Activated CD8-positive, alpha-beta T cell treated with anti-CD3 and anti-CD28 coated beads, Interleukin-2, amount 10 ng/mL, durations not matched to agents 7 days and 5 days (primary cell): ENCODE data around the gene TRIM10. TPM values are rescaled to one million over a fixed set of nuclear protein-coding genes. Genes with fewer than 3 reads are reported as not detected.

Experiments used
- ATAC-seq: fragments of 150-1000 bp; cut with Tn5 transposase; one replicate; pipeline ENCODE4 v1.10.0; 2021; ENCODE audit warnings: moderate library complexity
- CTCF ChIA-PET: fragments of 350-600 bp; sonication (Branson Sonifier 250); formaldehyde crosslinking; loops from one replicate; lab custom pipeline; 2021; ENCODE audit warnings: antibody characterized with exemption; lab: Charles Lee
- POLR2A ChIA-PET: fragments of 350-600 bp; sonication (Branson Sonifier 250); formaldehyde crosslinking; loops from one replicate; lab custom pipeline; 2021; ENCODE audit warnings: antibody characterized with exemption; lab: Charles Lee
- DNase-seq: peaks from one replicate; pipeline ENCODE4 v3.0.0-alpha.2; 2020
- H3K27ac Mint-ChIP-seq: one replicate; pipeline ENCODE4 v1.8.0; 2021; ENCODE audit warnings: mild to moderate bottlenecking, mixed read lengths
- H3K27me3 Mint-ChIP-seq: one replicate; pipeline ENCODE4 v1.8.0; 2021; ENCODE audit warnings: low read depth, mixed read lengths
- H3K36me3 Mint-ChIP-seq: one replicate; pipeline ENCODE4 v1.8.0; 2021; ENCODE audit warnings: low read depth, mixed read lengths
- H3K4me1 Mint-ChIP-seq: one replicate; pipeline ENCODE4 v1.8.0; 2021; ENCODE audit warnings: low read depth, mixed read lengths
- H3K4me3 Mint-ChIP-seq: one replicate; pipeline ENCODE4 v1.8.0; 2021; ENCODE audit warnings: mild to moderate bottlenecking, mixed read lengths
- H3K9me3 Mint-ChIP-seq: one replicate; pipeline ENCODE4 v1.8.0; 2022; ENCODE audit warnings: mixed read lengths; ENCODE audit not compliant: insufficient read depth
- total RNA-seq, 2 experiments: library from RNA; stranded (reverse); gene quantifications; one replicate each; pipeline ENCODE4 v1.2.3, GENCODE V29; 2021

Gene TRIM10
- total RNA-seq, 2 experiments from 2014 or later = not detected

GRCh38 chr6:30194797-30195690, 34.0 kb upstream of the TRIM10 start:
- ChIA-PET CTCF (interaction anchor here (1.2 to 1.3 kb wide), 2 partner anchors 24 to 347 kb away, joined by 4 to 5 read pairs; no protein-coding TSS in a partner anchor), POLR2A (interaction anchor here (2.7 kb wide), 1 partner anchor 12 kb away, joined by 8 read pairs; no protein-coding TSS in a partner anchor)
- peak; percentile 16 for DNase-seq
- H3K4me3 Mint-ChIP-seq = no peak overlapping the region
- peaks cover 4% of the 10 kb centered on the region for H3K4me1 Mint-ChIP-seq
- H3K27me3 Mint-ChIP-seq = no peaks in the 10 kb centered on the region
- peak overlapping the region; percentile 25 for H3K27ac Mint-ChIP-seq
- peaks cover 61% of the 10 kb centered on the region for H3K36me3 Mint-ChIP-seq
- no peaks in the 10 kb centered on the region for H3K9me3 Mint-ChIP-seq
- ATAC-seq = no peak

DNA sequence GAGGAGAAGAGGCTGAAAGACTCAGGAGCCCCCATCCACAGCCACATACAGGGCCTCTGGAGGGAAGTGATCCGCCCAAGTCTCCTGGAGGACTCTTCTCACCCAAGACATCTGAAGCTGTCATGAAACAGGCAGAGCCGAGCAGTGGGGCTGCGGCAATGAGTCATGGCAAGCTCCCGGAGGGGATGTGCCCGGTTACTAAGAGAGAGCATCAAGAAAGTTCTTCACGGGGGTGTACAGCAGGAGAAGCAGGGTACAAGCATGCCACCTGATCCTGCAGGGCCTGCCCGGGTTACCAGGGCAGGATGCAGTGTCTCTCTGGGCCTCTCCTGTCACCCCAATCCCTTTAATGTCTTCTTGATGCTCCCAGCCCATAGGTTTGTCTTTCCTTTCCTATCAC, 31.1 kb upstream of the TRIM10 start:
- CTCF ChIA-PET = interaction anchor here (2.1 kb wide), 1 partner anchor 27 kb away, joined by 4 read pairs; no protein-coding TSS in a partner anchor
- POLR2A ChIA-PET = interaction anchor here (1.2 kb wide), 1 partner anchor 152 kb away, joined by 4 read pairs; no protein-coding TSS in a partner anchor
- ATAC-seq = no peak
- H3K27ac Mint-ChIP-seq = no peak overlapping the region
- H3K4me1 Mint-ChIP-seq = no peaks in the 10 kb centered on the region
- no peak for DNase-seq
- H3K36me3 Mint-ChIP-seq = peaks cover 61% of the 10 kb centered on the region
- no peaks in the 10 kb centered on the region for H3K27me3 Mint-ChIP-seq
- H3K9me3 Mint-ChIP-seq = no peaks in the 10 kb centered on the region
- H3K4me3 Mint-ChIP-seq = no peak overlapping the region

- no peak overlapping the region for H3K27ac Mint-ChIP-seq
- H3K4me1 Mint-ChIP-seq = no peaks in the 10 kb centered on the region
- H3K36me3 Mint-ChIP-seq = peaks cover 61% of the 10 kb centered on the region
Measured at GRCh38 chr6:30188541-30188940, 27.5 kb upstream of the TRIM10 start.

DNA sequence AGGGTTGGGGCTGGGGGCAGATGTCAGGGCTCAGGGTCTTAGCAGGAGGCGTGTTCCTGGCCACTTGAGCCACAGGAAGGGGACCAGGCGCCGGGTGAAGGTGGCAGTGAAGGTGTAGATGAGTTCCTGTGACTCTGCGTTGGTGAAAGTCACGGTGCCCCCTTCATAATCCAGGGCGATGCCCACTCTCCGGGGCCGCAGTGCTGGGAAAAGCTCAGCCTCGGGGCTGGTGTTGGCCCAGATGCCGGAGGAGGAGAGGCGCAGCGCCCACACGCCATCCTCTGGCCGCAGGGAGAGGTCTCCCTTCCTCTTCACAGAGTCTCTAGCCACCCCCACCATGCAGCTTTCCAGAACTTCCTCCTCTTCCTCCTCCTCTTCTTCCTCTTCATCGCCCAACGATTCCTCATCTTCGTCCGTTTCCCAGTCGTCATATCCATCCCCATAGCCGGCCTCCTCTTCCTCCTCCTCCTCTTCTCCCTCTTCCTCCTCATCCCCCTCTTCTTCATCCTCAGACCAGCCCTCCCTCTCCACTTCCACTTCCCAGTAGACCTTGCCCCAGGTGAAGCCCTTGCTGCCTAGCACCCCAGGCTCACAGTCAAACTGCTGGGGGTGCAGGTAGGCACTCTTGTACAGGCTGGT, 25.0 kb upstream of the TRIM10 start:
- ATAC-seq = no peak
- DNase-seq = no peak
- no peaks in the 10 kb centered on the region for H3K4me1 Mint-ChIP-seq
- CTCF ChIA-PET = no interaction called here
- POLR2A ChIA-PET = no interaction called here
- H3K36me3 Mint-ChIP-seq = peaks cover 54% of the 10 kb centered on the region
- peaks cover 1% of the 10 kb centered on the region for H3K9me3 Mint-ChIP-seq
- H3K27me3 Mint-ChIP-seq = peaks cover 1% of the 10 kb centered on the region
- no peak overlapping the region for H3K27ac Mint-ChIP-seq
- no peak overlapping the region for H3K4me3 Mint-ChIP-seq

More at GRCh38 chr6:30188541-30188940, 27.5 kb upstream of the TRIM10 start:
- ChIA-PET CTCF (no interaction called here), POLR2A (interaction anchor here (0.6 kb wide), 1 partner anchor 404 kb away, joined by 3 read pairs; no protein-coding TSS in a partner anchor)
- no peaks in the 10 kb centered on the region for H3K27me3 Mint-ChIP-seq
- no peaks in the 10 kb centered on the region for H3K9me3 Mint-ChIP-seq
- DNase-seq (no peak), ATAC-seq (no peak)
- no peak overlapping the region for H3K4me3 Mint-ChIP-seq

- DNase-seq = no peak
- Mint-ChIP-seq H3K4me3 (no peak overlapping the region), H3K36me3 (peaks cover 40% of the 10 kb centered on the region), H3K27me3 (peaks cover 7% of the 10 kb centered on the region), H3K9me3 (peaks cover 10% of the 10 kb centered on the region), H3K27ac (no peak overlapping the region), H3K4me1 (no peaks in the 10 kb centered on the region)
- ATAC-seq = no peak
- CTCF ChIA-PET = no interaction called here
- POLR2A ChIA-PET = no interaction called here
Measured at GRCh38 chr6:30184417-30185031, 23.5 kb upstream of the TRIM10 start.

DNA sequence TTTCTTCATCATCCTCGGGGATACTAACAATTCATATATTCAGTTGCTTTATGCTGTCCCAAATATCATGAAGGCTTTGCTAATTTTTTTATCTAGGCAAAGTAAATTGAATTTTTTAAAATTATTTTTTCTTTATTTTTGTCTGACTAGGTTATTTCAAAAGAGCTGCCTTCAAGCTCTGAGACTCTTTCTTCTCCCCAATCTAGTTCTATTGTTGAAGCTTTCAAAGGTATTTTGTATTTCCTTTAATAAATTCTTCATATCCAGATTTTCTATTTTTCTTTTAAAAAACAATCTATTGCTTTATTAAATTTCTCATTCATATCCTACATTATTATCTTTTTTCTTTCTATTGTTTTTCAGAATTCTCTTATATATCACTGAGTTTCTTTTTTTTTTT, 19.1 kb upstream of the TRIM10 start:
- DNase-seq = no peak
- no peak for ATAC-seq
- no peak overlapping the region for H3K4me3 Mint-ChIP-seq
- CTCF ChIA-PET = no interaction called here
- POLR2A ChIA-PET = no interaction called here
- peaks cover 41% of the 10 kb centered on the region for H3K27me3 Mint-ChIP-seq
- no peaks in the 10 kb centered on the region for H3K4me1 Mint-ChIP-seq
- H3K9me3 Mint-ChIP-seq = peaks cover 18% of the 10 kb centered on the region
- H3K27ac Mint-ChIP-seq = no peak overlapping the region
- H3K36me3 Mint-ChIP-seq = peaks cover 11% of the 10 kb centered on the region

GRCh38 chr6:30178837-30179236, 17.8 kb upstream of the TRIM10 start:
- DNase-seq = no peak
- ATAC-seq = no peak
- H3K9me3 Mint-ChIP-seq = peaks cover 18% of the 10 kb centered on the region
- CTCF ChIA-PET = no interaction called here
- H3K27me3 Mint-ChIP-seq = peaks cover 50% of the 10 kb centered on the region
- POLR2A ChIA-PET = no interaction called here
- no peaks in the 10 kb centered on the region for H3K4me1 Mint-ChIP-seq
- no peak overlapping the region for H3K4me3 Mint-ChIP-seq
- H3K27ac Mint-ChIP-seq = no peak overlapping the region
- H3K36me3 Mint-ChIP-seq = no peaks in the 10 kb centered on the region

DNA sequence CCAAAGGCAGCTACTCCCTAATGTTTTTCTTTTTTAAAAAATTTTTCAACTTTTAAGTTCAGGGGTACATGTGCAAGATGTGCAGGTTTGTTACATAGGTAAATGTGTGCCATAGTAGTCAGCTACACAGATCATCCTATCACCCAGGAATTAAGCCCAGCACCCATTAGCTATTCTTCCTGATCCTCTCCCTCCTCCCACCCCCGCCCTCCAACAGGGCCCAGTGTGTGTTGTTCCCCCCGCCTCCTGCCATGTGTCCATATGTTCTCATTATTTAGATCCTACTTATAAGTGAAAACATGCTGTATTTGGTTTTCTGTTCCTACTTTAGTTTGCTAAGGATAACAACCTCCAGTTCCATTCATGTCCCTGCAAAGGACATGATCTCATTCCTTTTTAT, 14.8 kb upstream of the TRIM10 start:
- H3K27me3 Mint-ChIP-seq = peaks cover 68% of the 10 kb centered on the region
- H3K27ac Mint-ChIP-seq = no peak overlapping the region
- CTCF ChIA-PET = no interaction called here
- H3K9me3 Mint-ChIP-seq = peaks cover 14% of the 10 kb centered on the region
- no peaks in the 10 kb centered on the region for H3K36me3 Mint-ChIP-seq
- ATAC-seq = no peak
- no peak overlapping the region for H3K4me3 Mint-ChIP-seq
- POLR2A ChIA-PET = no interaction called here
- H3K4me1 Mint-ChIP-seq = peaks cover 9% of the 10 kb centered on the region
- DNase-seq = no peak

DNA sequence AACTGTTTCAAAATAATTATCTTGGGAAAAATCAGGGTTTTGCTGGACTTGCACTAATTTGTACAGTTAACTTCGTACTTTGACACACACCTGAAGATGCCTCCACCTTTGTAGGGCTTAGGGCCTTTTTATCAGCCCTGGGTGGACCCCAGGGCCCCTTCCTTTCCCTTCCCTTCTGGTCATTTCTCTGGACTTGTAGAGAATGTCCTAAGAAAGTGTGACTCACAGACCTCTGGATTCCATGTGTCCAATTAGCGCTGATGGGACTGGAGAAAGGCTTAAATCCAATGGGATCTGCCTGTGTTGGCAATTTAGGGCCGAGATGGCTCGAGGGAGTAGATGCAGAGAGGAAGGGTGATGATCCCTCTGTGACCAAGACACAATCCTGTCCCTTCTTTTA, 11.7 kb upstream of the TRIM10 start:
- CTCF ChIA-PET = interaction anchor here (1.1 kb wide), 1 partner anchor 70 kb away, joined by 6 read pairs; no protein-coding TSS in a partner anchor
- Mint-ChIP-seq H3K27me3 (peaks cover 68% of the 10 kb centered on the region), H3K27ac (no peak overlapping the region), H3K4me3 (no peak overlapping the region), H3K4me1 (peaks cover 18% of the 10 kb centered on the region), H3K36me3 (no peaks in the 10 kb centered on the region), H3K9me3 (no peaks in the 10 kb centered on the region)
- no peak for ATAC-seq
- no peak for DNase-seq
- POLR2A ChIA-PET = no interaction called here

DNA sequence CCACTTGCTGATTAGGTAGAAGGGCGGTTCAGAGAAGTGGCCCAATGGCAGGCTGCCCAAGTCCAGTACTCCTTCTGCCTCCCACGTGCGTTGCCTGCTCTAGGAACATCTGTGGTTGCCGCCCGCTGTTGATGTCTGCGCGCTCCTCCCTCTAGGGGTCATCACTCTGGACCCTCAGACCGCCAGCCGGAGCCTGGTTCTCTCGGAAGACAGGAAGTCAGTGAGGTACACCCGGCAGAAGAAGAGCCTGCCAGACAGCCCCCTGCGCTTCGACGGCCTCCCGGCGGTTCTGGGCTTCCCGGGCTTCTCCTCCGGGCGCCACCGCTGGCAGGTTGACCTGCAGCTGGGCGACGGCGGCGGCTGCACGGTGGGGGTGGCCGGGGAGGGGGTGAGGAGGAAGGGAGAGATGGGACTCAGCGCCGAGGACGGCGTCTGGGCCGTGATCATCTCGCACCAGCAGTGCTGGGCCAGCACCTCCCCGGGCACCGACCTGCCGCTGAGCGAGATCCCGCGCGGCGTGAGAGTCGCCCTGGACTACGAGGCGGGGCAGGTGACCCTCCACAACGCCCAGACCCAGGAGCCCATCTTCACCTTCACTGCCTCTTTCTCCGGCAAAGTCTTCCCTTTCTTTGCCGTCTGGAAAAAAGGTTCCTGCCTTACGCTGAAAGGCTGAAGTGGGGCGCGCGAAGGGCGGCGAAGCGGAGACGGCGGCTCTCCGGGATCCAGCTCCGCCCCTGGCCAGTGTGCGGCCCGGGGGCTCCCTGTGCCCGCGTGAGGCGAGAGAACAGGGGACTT, 10.9 kb upstream of the TRIM10 start:
- Mint-ChIP-seq H3K27ac (no peak overlapping the region), H3K9me3 (no peaks in the 10 kb centered on the region), H3K4me1 (peaks cover 26% of the 10 kb centered on the region), H3K36me3 (no peaks in the 10 kb centered on the region), H3K4me3 (no peak overlapping the region), H3K27me3 (peaks cover 62% of the 10 kb centered on the region)
- ChIA-PET CTCF (interaction anchor here (0.9 to 2.2 kb wide), 5 partner anchors 41 to 181 kb away, joined by 3 to 24 read pairs (median 6); no protein-coding TSS in a partner anchor), POLR2A (no interaction called here)
- DNase-seq = no peak
- peak; percentile 44 for ATAC-seq
